GM11168 (cell line): Measurements from ENCODE around the gene PAQR7.

ENCODE experiments used
- in situ Hi-C: fragments of 300-500 bp; cut with MboI; formaldehyde crosslinking; loops from one replicate; pipeline ENCODE4 v1.12.0; 2022; ENCODE audit warnings: low sequenced_read_pairs; ENCODE audit not compliant: unreplicated experiment

The PAQR7 gene

GRCh38 chr1:25820247-25821111 is 55.0 kb downstream of the PAQR7 start:
- in situ Hi-C loops: loop anchor here (25.0 kb wide), 2 partner anchors 408 to 583 kb away; partner anchors contain the start of genes RHCE, RSRP1 and SYF2

DNA sequence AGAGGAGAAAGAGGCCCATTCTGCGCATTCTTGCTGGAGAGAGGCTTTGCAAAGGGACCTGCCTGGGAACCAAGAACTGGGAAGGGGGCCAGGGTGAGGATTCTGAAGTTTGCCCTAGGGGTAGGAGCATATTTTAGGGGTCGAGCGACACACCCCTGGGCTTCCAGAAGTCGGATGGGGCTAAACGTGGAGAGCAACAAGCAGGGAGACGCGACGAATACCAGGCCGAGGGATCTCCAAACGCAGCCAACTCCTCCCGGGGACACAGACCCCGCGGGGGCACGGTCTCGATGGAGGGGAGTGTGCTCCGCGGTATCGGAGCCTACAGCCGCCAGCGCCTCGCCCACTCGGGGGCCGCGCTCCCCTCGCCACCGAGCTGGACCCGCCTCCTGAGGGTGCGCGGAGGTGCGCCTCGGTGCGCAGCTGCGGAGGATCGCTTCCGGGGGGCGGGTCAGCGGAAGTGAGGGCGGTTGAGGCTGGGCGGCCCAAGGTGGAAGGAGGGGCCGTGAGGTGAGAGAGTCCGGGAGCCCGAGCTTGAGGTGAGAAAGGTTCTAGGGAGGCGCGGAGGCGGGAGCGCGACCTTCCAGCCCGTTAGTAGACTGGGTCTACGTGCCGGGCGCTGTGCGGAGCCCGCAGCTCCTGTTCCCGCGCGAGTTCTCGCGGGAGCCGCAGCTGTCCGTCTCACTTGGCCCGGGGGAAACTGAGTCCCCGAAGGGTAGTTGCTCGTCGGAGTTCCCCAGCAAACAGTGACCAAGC is 55.8 kb downstream of the PAQR7 start, which contains the start of gene MTFR1L:
Gene MTFR1L (plus strand): TSS at position 464 of the 756 bp plus-strand sequence. CDS start 3,151 bp downstream, outside the sequence.
- in situ Hi-C loops: loop anchor here (10.0 to 25.0 kb wide), 3 partner anchors 295 to 582 kb away; partner anchors contain the start of genes RHCE, RSRP1 and SYF2

GRCh38 chr1:25818569-25818968 is 56.9 kb downstream of the PAQR7 start:
- in situ Hi-C loops: loop anchor here (10.0 to 25.0 kb wide), 3 partner anchors 294 to 581 kb away; partner anchors contain the start of genes RHCE, RSRP1 and SYF2

GRCh38 chr1:25817840-25818501 is 57.5 kb downstream of the PAQR7 start:
- in situ Hi-C loops: loop anchor here (10.0 to 25.0 kb wide), 3 partner anchors 293 to 581 kb away; partner anchors contain the start of genes RHCE, RSRP1 and SYF2

GRCh38 chr1:25816112-25816718 is 59.3 kb downstream of the PAQR7 start:
- in situ Hi-C loops: loop anchor here (10.0 to 25.0 kb wide), 3 partner anchors 291 to 579 kb away; partner anchors contain the start of genes RHCE, RSRP1 and SYF2

DNA sequence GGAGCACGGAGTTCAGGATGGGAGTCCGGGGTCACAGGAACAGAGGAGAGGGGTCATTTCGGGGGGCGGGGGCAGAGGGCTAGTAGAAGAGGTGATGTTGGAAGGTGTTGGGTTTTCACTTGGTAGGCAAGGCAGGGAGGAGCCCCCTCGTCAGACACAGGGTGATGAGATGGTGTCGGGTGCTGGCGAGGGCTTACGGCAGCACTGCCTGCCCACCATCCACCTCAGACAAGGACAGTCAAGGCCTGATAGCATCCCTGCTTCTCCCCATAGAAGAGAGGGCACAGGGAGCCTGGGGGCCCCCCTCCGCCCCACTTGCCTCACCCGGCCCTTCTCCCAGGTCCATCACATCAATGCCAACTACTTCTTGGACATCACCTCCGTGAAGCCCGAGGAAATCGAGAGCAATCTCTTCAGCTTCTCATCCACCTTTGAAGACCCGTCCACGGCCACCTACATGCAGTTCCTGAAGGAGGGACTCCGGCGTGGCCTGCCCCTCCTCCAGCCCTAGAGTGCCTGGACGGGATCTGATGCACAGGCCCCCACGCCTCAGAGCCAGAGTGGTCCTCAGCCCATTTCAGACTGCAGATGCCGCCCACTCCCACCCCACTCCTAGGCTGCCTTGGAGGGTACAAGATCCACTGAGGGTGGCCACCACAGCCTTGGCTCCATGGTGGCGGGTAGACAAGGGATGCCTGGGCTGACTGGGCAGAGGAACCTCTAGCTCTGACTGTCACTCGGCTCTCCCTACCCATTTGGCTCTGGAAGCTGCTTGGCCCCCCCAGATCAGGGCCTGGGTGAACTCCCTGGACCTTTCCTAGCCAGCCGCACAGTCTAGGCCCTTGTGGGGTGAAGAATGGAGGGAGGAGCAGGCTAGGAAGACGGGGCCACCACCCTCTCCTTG is 60.0 kb downstream of the PAQR7 start:
- in situ Hi-C loops: loop anchor here (10.0 to 25.0 kb wide), 3 partner anchors 291 to 578 kb away; partner anchors contain the start of genes RHCE, RSRP1 and SYF2

DNA sequence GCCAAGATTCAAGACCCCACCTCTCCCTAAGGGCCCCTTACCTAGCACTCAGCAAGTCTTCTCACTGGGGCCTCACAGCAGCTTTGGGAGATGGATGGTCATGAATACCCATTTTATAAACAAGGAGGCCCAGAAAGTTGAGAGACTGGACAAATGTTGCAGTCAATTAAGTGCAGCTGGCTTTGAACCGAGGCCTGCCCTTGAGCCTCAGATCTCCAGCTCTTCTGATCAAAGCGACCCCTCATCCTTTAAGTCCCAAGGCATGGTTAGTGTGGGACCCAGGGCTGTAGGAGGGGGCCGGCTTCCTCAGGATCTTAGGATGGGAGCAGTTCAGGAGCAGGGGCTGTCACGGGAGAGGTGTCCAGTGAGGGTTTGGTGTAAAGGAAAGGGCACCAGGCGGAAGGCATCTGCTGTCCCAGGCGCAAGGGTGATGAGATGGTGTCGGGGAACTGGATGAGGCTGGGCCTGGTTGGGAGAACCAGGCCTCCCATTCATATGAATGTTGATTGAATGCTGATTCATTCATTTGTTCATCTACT is 60.9 kb downstream of the PAQR7 start:
- in situ Hi-C loops: loop anchor here (10.0 to 25.0 kb wide), 3 partner anchors 290 to 577 kb away; partner anchors contain the start of genes RHCE, RSRP1 and SYF2

GRCh38 chr1:25813734-25814471 is 61.6 kb downstream of the PAQR7 start:
- in situ Hi-C loops: loop anchor here (10.0 to 25.0 kb wide), 3 partner anchors 289 to 577 kb away; partner anchors contain the start of genes RHCE, RSRP1 and SYF2

GRCh38 chr1:25813071-25813733 is 62.3 kb downstream of the PAQR7 start:
- in situ Hi-C loops: loop anchor here (10.0 to 25.0 kb wide), 3 partner anchors 288 to 576 kb away; partner anchors contain the start of genes RHCE, RSRP1 and SYF2
